SH-SY5Y (cell line): ENCODE data around the gene AVP.

ENCODE experiments used
- GATA2 ChIP-seq: IDR thresholded peaks from 2 replicates; pipeline ENCODE4 v1.6.1; 2011; ENCODE audit warnings: mild to moderate bottlenecking, low read depth, low read length
- GATA3 ChIP-seq: IDR thresholded peaks from 2 replicates; pipeline ENCODE4 v1.6.1; 2011; ENCODE audit warnings: low read depth, mild to moderate bottlenecking, low read length, moderate library complexity

AVP gene

DNA sequence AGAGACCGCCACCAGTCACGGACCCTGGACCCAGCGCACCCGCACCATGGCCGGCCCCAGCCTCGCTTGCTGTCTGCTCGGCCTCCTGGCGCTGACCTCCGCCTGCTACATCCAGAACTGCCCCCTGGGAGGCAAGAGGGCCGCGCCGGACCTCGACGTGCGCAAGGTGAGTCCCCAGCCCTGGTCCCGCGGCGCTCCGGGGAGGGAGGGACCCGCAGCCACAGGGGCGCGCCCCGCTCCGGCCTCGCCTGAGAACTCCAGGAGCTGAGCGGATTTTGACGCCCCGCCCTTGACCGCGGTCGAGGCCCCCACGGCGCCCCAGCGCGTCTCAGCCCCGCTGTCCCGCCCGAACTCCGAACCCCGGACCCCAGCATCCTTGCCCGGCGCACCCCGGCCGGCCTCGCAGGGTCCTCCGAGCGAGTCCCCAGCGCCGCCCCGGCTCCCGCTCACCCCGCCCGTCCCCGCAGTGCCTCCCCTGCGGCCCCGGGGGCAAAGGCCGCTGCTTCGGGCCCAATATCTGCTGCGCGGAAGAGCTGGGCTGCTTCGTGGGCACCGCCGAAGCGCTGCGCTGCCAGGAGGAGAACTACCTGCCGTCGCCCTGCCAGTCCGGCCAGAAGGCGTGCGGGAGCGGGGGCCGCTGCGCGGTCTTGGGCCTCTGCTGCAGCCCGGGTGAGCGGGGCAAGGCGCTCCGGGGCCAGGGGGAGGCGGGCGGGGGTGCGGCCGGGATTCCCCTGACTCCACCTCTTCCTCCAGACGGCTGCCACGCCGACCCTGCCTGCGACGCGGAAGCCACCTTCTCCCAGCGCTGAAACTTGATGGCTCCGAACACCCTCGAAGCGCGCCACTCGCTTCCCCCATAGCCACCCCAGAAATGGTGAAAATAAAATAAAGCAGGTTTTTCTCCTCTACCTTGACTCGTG lies 12.7 kb downstream of the AVP start, which contains the start of gene OXT:
Gene OXT, plus strand, starts transcription at position 11 of the 920 bp plus-strand sequence. Its CDS starts 36 bp downstream, at position 47.
- no peak for TF ChIP-seq GATA2
- no peak for TF ChIP-seq GATA3

GRCh38 chr20:3071266-3071609 lies 13.3 kb downstream of the AVP start:
- no peak for TF ChIP-seq GATA2

DNA sequence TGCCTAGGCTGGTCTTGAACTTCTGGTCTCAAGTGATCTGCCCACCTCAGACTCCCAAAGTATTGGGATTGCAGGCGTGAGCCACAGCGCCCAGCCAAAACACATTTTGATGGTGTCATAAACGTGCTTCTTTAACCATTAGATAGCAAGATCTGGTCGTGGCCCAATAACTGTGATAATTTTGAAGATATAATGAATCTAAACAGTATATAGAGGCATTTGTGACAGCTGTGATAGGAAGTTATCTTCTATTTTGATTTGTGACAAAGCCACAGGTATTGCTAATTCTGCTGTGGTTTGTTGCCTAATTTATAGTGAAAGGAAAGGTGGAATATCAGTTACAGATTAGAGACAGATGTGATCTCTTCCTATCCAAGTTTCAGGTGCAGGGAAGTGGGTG lies 13.8 kb downstream of the AVP start:
- TF ChIP-seq GATA3 (no peak), GATA2 (no peak)

GRCh38 chr20:3068986-3069900 lies 15.3 kb downstream of the AVP start:
- TF ChIP-seq GATA3 = no peak
- TF ChIP-seq GATA2 = no peak

DNA sequence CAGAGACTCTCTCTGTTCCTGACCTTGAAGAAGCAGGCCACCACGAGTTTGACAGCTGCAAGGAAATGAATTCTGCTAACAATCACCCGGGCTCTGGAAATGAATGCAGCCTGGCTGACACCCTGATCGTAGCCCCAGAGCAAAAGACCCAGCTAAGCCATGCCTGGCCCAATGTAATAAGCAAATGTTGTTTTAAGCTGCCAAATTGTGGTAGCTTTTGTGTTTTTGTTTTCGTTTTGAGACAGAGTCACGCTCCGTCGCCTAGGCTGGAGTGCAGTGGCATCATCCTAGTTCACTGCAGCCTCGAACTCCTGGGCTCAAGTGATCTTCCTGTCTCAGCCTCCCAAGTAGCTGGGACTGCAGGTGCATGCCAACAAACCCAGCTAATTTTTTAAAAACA lies 16.4 kb downstream of the AVP start:
- TF ChIP-seq GATA3 (no peak), GATA2 (no peak)

DNA sequence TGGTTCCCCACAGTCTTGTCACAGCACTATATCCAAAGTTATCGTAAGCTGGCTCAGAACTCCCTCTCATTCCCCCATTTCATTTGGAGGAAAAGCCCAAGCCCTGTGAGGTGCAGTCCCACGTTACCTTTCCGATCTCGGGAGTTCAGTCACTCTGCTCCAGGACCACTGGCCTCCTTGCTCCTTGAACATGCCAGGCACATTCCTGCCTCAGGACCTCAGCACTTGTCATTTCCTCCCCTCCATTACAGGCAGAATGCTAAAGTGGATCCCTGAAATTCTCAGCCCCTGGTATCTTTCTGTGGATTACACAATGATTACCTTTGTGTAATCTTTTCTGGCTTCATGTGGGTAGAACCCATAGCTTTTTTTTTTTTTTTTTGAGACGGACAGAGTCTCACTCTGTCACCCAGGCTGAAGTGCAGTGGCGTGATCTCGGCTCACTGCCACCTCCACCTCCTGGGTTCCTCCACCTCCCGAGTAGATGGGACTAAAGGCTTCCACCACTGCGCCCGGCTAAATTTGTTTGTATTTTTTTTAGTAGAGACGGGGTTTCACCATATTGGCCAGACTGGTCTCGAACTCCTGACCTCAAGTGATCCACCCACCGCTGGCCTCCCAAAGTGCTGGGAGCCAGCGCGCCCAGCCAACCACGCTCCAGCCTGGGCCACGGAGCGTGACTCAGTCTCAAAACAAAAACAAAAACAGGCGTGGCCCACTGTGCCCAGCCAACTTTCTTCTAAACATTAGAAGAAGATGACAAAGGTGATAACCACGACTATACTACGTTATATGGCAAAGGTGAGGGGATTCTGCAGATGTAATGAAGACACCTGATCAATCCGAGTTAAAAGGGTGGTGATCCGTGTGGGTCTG lies 17.1 kb downstream of the AVP start:
- TF ChIP-seq GATA3 (no peak), GATA2 (no peak)

DNA sequence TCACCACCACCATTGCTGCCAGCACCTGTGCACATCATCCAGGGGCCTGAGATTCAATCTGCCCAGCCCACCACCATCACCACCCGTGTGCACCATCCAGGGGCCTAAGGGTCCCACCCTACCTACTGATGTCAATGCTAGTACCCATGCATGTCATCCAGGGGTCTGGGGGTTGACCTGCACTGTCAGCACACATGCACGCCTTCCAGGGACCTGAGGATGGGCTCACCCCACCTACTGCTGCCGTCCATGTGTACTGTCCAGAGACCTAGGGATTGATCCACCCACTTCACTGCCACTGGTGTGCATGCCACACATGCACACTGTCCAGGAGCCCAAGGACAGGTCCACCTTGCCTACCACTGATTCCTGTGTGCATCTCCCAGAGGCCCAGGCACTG lies 25.0 kb downstream of the AVP start:
- TF ChIP-seq GATA2 (no peak), GATA3 (no peak)

- no peak for TF ChIP-seq GATA3
- no peak for TF ChIP-seq GATA2
Observed at GRCh38 chr20:3051385-3052019, 33.0 kb downstream of the AVP start.

DNA sequence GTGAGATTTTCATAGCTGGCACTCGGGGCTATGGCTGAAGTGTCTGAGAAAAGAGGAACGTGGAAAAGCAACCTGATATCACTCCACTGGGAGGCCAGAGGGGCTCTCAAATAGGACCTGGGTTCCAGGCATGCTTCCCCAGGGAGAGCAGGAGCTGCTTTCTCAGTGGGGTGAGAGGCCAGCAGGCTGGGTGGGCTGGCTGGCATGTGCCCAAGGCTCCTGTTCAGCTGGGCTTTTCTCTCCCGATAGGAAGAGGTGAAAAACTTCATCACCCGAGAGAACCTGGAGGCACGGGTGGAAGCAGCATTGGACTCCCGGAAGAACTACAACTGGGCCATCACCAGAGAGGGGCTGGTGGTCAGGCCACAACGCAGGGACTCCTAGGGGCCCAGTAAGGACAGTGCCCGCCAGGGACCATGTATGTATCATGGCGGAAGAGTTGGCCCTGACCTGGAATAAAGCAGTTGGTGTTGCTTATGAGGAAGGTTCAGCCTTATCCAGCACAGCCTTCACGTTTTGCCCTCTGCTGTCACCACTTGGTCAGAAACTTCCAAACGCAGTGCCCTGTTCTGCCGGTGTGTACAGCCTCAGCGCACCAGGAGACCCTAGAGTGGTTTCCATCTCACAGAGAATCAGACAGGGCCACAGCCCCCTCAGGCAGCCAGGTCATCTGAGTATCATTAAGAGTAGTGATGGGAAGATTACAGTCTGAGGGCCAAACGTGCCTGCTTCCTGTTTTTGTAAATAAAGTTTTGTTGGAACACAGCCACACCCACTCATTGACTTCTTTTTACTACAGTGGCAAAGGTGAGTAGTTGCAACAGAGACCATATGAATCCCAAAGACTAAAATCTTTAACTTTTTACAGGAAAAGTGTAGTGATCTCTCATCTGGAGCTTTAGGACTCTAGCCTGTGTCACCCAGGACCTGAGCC lies 36.8 kb downstream of the AVP start:
- TF ChIP-seq GATA2 (no peak), GATA3 (no peak)

- TF ChIP-seq GATA2 (no peak), GATA3 (no peak)
Observed at GRCh38 chr20:3046677-3047462, 37.7 kb downstream of the AVP start.

- no peak for TF ChIP-seq GATA3
- no peak for TF ChIP-seq GATA2
Observed at GRCh38 chr20:3045816-3046676, 38.5 kb downstream of the AVP start, which contains the start of gene MRPS26. Gene MRPS26, plus strand, starts transcription at chr20:3046052. Its CDS starts 17 bp downstream, at chr20:3046069.
